ENCODE results near the gene SH3RF3.
"Not testable (repeated sequence)": the region's sequence is repeated elsewhere in the genome, so short reads cannot be mapped to it uniquely, and the experiment has no call there.

The SH3RF3 gene

DNA sequence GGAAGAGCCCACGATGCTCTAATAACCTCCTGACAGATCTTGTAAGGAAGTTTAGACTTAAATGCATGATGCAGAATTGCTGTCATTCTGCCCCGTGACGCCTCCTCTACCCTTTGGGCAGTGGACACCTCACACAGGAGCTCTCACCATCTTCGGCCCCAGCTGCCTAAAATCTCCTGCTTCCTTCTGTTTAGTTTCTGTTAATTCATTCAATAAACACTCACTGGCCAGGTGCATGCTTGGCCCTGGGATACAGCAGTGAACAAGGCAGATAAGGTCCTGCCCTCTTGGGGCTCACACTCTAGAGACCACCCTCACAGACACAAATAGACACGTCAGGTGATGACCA lies 403.7 kb downstream of the SH3RF3 start:
- no peak for DNase-seq

DNA sequence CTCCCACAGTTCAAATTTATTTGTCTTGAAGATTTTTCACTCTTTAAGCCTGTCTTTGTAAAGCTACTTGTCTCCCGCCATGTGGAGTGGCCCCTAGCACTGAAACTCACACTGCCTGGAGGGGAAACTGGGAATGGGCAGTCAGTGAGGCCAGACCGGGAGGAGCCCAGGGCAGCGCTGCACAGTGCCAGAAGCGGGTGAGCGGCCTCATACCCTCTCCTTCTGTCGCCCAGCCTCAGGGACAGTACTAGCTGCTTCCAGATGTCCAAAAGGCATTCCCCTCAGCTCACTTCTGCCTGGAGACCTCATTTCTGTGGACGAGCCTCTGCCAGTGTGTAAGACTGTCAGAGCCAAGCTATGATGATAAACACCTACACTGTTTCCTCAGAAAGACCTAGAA lies 404.8 kb downstream of the SH3RF3 start:
- DNase-seq: no peak

DNA sequence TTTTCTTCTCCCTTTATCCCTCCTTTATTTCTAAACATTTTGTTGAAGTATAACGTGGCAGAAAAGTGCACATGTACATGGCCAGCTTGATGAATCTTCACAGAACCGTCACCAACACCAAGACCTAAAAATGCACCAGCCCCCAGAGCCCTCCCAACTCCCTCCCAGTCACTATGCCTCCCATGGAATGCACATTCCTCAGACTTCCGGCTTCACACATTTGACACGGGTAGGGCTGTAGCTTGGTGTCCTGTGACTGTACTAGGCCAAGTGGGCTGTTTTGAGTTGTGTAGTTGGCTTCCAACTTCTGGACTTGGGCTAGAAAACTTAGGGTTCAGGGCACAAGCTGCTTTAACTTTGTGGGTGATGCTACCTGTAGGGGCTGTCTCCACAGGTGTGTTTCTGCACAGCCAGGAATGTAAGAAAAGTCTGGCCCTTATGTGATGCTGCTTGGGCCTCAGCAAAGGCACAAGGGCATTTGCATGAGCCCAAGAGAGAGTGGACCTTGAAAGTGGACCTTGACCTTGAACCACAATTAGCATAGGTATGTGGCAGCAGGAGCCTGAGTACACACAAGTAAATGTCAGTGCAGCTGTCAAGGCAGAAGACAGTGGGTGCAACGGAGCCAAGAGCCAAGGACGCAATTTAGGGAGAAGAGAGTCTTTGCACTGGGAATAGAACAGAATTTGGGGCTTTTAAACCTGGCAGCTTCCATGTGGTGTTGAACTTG lies 406.4 kb downstream of the SH3RF3 start:
- no peak for DNase-seq

DNA sequence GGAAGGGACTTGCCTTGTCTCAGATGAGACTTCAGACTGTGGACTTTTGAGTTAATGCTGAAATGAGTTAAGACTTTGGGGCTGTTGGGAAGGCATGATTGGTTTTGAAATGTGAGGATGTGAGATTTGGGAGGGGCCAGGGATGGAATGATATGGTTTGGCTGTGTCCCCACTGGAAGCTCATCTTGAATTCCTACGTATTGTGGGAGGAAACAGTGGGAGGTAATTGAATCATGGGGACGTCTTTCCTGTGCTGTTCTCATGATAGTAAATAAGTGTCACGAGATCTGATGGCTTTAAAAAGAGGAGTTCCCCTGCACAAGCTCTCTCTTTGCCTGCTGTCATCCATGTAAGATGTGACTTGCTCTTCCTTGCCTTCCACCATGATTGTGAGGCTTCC lies 407.6 kb downstream of the SH3RF3 start:
- DNase-seq: not testable (repeated sequence)

DNA sequence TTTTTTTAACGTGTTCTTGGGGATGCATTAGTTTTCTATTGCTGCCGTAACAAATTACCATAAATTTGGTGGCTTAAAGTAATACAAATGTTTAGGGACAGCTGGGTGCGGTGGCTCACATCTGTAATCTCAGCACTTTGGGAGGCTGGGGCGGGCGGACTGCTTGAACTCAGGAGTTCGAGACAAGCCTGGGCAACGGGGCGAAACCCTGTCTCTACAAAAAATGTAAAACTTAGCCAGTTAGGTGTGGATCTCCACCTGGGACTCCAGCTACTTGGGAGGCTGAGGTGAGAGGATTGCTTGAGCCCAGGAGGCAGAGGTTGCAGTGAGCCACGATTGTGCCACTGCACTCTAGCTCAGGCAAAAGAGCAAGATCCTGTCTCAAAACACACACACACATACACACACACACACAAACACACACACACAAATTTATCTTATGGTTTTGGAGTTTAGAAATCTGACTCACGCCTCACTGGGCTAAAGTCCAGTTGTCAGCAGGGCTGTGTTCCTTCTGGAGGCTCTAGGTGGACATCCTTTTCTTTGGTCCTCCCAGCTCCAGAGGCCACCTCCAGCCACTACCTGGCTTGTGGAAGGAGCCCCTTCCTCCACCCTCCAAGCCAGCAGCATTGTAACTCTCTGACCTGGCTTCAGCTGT lies 408.7 kb downstream of the SH3RF3 start:
- no peak for DNase-seq

DNA sequence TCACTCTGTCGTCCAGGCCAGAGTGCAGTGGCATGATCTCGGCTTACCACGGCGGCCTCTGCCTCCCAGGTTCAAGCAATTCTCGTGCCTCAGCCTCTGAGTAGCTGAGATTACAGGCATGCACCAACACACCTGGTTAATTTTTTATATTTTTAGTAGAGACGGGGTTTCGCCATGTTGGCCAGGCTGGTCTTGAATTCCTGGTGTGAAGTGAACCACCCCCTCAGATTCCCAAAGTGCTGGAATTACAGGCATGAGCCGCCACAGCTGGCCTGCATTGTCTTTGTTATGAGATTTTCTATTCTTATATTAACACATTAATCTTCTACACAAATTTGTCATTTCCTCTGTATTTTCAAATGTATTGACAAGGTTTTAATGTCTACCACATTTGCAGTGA lies 409.5 kb downstream of the SH3RF3 start:
- no peak for DNase-seq

DNA sequence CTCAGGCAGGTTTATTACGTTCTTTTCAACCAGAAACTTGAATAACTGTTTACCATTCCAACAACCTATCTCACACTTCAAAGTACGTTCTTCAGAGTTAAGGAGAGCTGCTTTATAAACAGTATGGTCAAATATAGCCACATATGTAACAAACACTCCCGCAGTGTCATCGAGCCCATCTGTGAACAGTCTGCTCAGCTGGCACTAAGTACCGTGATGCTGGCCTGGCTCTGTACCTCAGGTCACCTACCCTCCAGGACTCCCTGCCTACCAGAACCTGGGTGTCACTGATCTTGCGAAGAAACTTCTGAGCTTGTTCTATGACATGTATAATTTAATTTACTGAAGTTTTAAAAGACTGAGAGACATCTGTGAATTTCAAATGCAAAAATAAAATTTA lies 413.4 kb downstream of the SH3RF3 start:
- DNase-seq: no peak

DNA sequence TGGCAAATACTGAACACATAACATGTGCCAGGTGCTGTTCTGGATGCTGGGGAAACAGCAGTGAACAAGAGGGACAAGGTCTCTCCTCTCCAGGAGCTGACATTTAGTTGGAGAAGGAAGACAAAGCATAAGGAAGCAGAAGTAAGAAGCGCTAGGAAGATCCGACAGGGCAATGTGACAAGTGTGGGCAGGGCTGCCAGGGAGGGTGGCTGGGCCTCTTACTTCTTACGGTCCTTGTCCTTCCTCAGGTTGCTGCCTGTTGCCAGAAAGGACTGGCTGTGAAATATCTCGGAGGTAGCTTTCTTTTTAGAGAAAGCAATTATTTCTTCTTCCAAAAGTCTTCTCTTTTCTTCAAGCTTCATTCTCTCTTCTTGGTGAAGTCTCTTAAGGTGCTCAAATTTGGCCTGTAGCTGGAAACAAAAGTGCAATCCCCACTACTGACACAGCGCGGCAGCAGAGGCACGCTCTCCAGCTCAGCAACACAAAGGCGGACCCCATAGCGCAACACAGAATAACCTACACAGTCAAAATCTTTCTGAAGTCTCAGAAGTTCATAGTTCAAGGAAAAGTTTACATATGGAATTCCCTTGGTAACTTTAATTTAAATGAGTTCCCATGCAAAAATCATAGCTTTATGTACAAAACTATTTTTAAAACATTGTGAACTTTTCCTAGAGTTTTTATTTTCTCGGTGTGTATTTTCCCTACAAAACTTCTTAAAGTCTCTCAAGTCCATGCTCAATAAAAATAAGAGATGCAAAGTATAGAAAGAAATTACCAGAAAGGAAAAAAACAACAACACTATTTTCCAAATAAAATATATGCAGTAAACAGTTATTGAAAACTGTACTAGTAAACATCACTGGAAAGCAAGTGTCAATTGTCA lies 417.1 kb downstream of the SH3RF3 start:
- peak; percentile 9 for DNase-seq

DNA sequence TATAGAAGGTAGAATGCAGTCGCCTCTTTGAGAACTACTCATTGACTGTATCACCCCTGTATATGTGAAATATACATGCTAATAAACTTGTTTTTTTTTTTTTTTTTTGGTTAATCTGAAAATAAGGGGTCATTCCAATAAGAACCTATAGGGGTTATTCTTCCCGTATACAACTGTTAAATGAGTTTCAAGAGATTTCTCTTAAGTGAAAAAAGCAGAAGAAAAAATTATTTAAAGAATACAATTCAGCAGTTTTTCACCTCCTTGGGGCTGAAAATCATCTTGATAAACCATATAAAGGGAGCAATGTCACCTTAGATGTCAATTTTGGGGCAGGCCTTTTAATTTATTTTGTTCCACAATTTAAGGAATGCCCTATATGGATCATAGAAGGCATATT lies 418.3 kb downstream of the SH3RF3 start:
- DNase-seq: no peak

DNA sequence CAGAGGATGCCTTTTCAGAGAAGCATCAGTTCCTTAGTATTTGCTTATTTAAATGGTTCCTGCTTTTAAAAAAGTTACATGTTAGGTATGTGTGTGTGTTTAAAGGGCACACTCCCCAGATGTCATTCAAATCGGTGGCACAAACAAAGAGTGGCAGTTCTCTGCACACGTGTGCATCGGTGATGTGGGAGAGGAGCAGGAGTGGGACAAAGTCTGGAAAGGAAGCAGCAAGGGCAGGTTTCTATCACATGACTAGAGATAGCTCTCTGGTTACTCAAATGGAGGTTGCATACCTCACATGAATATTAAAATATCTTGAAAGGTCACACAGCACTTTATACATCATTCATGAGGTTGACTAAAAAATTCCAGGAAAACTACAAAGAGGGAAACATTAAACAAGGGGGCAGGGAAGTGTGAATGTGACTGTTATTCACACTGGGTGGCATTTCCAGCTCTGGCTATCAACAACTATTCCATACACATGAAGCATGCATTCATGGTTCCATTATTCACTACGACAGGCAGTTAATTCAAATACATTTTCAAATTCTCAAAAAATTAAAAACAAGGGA lies 420.1 kb downstream of the SH3RF3 start:
- DNase-seq: no peak
